Ishikawa (cell line): ENCODE data around the gene KRTAP5-4.

Experiments
- CEBPB ChIP-seq: IDR thresholded peaks from 2 replicates; pipeline ENCODE4 v1.6.1; 2012
- CREB1 ChIP-seq: IDR thresholded peaks from 2 replicates; pipeline ENCODE4 v1.6.1; 2012; ENCODE audit warnings: low read depth
- EGR1 ChIP-seq: IDR thresholded peaks from 2 replicates; pipeline ENCODE4 v1.6.1; 2012
- FOXM1 ChIP-seq: IDR thresholded peaks from 2 replicates; pipeline ENCODE4 v1.6.1; 2012; ENCODE audit warnings: low read depth, borderline replicate concordance
- RAD21 ChIP-seq: IDR thresholded peaks from 2 replicates; pipeline ENCODE4 v1.6.1; 2012; ENCODE audit warnings: low read depth
- TAF1 ChIP-seq: IDR thresholded peaks from 2 replicates; pipeline ENCODE4 v1.6.1; 2012; ENCODE audit warnings: low read depth, mild to moderate bottlenecking
- TCF12 ChIP-seq: IDR thresholded peaks from 2 replicates; pipeline ENCODE4 v1.6.1; 2012; ENCODE audit warnings: low read depth
- YY1 ChIP-seq: IDR thresholded peaks from 2 replicates; pipeline ENCODE4 v1.6.1; 2012; ENCODE audit warnings: low read depth

DNA sequence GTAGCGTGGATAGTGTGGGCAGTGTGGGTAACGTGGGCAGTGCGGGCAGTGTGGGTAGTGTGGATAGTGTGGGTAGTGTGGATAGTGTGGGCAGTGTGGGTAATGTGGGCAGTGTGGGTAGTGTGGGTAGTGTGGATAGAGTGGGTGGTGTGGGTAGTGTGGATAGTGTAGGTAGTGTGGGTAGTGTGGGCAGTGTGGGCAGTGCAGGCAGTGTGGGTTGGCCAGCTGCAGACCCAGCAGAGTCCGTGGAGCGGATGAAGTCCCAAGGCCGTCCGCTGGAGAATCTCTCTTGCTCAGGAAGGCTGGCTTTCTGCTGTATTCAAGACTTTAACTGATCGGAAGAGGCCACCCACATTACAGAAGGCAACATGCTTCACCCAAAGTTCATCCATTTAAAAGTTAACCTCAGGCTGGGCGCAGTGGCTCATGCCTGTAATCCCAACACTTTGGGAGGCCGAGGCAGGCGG is 49.0 kb upstream of the KRTAP5-4 start:
- TF ChIP-seq EGR1 (no peak), YY1 (no peak), CREB1 (no peak), TAF1 (no peak), FOXM1 (no peak), CEBPB (no peak), TCF12 (no peak), RAD21 (no peak)
